Hematopoietic multipotent progenitor cell treated with erythropoietin and hydrocortisone succinate and interleukin-3 and kit ligand, for 6 days (in vitro differentiated cells): ENCODE data around the gene SMIM35.

Experiments used
- DNase-seq: peaks from one replicate; pipeline ENCODE4 v3.0.0-alpha.2; 2015

The SMIM35 gene

GRCh38 chr11:118056806-118057205, 30.0 kb downstream of the SMIM35 start:
- DNase-seq = no peak

- DNase-seq = no peak
Observed at GRCh38 chr11:118055966-118056365, 30.8 kb downstream of the SMIM35 start.

- DNase-seq = no peak
Observed at GRCh38 chr11:118054712-118055640, 31.8 kb downstream of the SMIM35 start.

- no peak for DNase-seq
Observed at GRCh38 chr11:118052581-118053206, 34.1 kb downstream of the SMIM35 start.

GRCh38 chr11:118051611-118052461, 34.9 kb downstream of the SMIM35 start:
- no peak for DNase-seq

GRCh38 chr11:118051136-118051610, 35.6 kb downstream of the SMIM35 start:
- no peak for DNase-seq

GRCh38 chr11:118050208-118050891, 36.4 kb downstream of the SMIM35 start:
- DNase-seq = no peak

- no peak for DNase-seq
Observed at GRCh38 chr11:118049771-118050170, 37.0 kb downstream of the SMIM35 start.

- no peak for DNase-seq
Observed at GRCh38 chr11:118048472-118049370, 38.0 kb downstream of the SMIM35 start.

GRCh38 chr11:118047749-118048148, 39.0 kb downstream of the SMIM35 start:
- no peak for DNase-seq

GRCh38 chr11:118046964-118047700, 39.6 kb downstream of the SMIM35 start:
- DNase-seq = no peak

GRCh38 chr11:118046051-118046963, 40.5 kb downstream of the SMIM35 start:
- peak; percentile 50 for DNase-seq

GRCh38 chr11:118045191-118045590, 41.6 kb downstream of the SMIM35 start:
- no peak for DNase-seq

- DNase-seq = no peak
Observed at GRCh38 chr11:118042796-118043195, 44.0 kb downstream of the SMIM35 start.

- DNase-seq = no peak
Observed at GRCh38 chr11:118042141-118042540, 44.6 kb downstream of the SMIM35 start.

GRCh38 chr11:118033443-118033842, 53.3 kb downstream of the SMIM35 start:
- DNase-seq = no peak

GRCh38 chr11:118028626-118029025, 58.1 kb downstream of the SMIM35 start:
- DNase-seq = no peak

- DNase-seq = no peak
Observed at GRCh38 chr11:118027694-118028093, 59.1 kb downstream of the SMIM35 start.

GRCh38 chr11:118021146-118021545, 65.6 kb downstream of the SMIM35 start:
- no peak for DNase-seq

GRCh38 chr11:118018401-118018800, 68.4 kb downstream of the SMIM35 start:
- no peak for DNase-seq
